Endodermal cell (in vitro differentiated cells): ENCODE measurements around the gene WNK1. TPM values are rescaled to one million over a fixed set of nuclear protein-coding genes. Genes with fewer than 3 reads are reported as not detected.

Source experiments
- DNase-seq: peaks from one replicate; pipeline ENCODE4 v3.0.0-alpha.2; 2017
- H3K27ac ChIP-seq: 2 replicates; pipeline ENCODE4 v1.5.1; 2013; ENCODE audit warnings: mild to moderate bottlenecking, low read depth, low read length, moderate library complexity
- H3K27me3 ChIP-seq: 2 replicates; pipeline ENCODE4 v1.6.1; 2013; ENCODE audit warnings: mild to moderate bottlenecking, low read length, moderate library complexity; ENCODE audit not compliant: insufficient read depth, control insufficient read depth, poor library complexity, severe bottlenecking
- H3K36me3 ChIP-seq: 2 replicates; pipeline ENCODE4 v1.7.0; 2013; ENCODE audit warnings: mild to moderate bottlenecking, low read length, moderate library complexity; ENCODE audit not compliant: control insufficient read depth, insufficient read depth
- H3K4me1 ChIP-seq: one replicate; pipeline ENCODE4 v1.7.0; 2013; ENCODE audit warnings: low read length; ENCODE audit not compliant: control insufficient read depth, insufficient read depth
- H3K4me3 ChIP-seq: 2 replicates; pipeline ENCODE4 v1.5.1; 2013; ENCODE audit warnings: mild to moderate bottlenecking, low read length, moderate library complexity
- H3K9ac ChIP-seq: 2 replicates; pipeline ENCODE4 v1.6.1; 2013; ENCODE audit warnings: mild to moderate bottlenecking, low read length, moderate library complexity; ENCODE audit not compliant: poor library complexity, severe bottlenecking; ENCODE audit errors: extremely low read depth
- H3K9me3 ChIP-seq: 2 replicates; pipeline ENCODE4 v1.6.1; 2013; ENCODE audit warnings: mild to moderate bottlenecking, low read length, moderate library complexity; ENCODE audit not compliant: control insufficient read depth
- H3K27ac Mint-ChIP-seq: 2 replicates; pipeline ENCODE4 v1.8.0; 2020; ENCODE audit warnings: mixed read lengths
- H3K27me3 Mint-ChIP-seq: 2 replicates; pipeline ENCODE4 v1.8.0; 2021; ENCODE audit warnings: mild to moderate bottlenecking, mixed read lengths; ENCODE audit not compliant: insufficient read depth
- H3K36me3 Mint-ChIP-seq: 2 replicates; pipeline ENCODE4 v1.8.0; 2020; ENCODE audit warnings: low read depth, mixed read lengths
- H3K4me1 Mint-ChIP-seq: 2 replicates; pipeline ENCODE4 v1.8.0; 2020; ENCODE audit warnings: mixed read lengths
- H3K4me3 Mint-ChIP-seq: 2 replicates; pipeline ENCODE4 v1.8.0; 2020; ENCODE audit warnings: mild to moderate bottlenecking, moderate library complexity, mixed read lengths
- H3K9me3 Mint-ChIP-seq: 2 replicates; pipeline ENCODE4 v1.8.0; 2020; ENCODE audit warnings: mild to moderate bottlenecking, mixed read lengths
- WGBS, 2 experiments: methylation state at CpG; one replicate each; pipeline versions ENCODE4 v1.1.5 to v1.1.7; 2013; ENCODE audit warnings: missing lambda C conversion rate in 2 of 2, mixed read lengths in 1 of 2; ENCODE audit not compliant: insufficient coverage in 1 of 2, insufficient read length in 1 of 2; 5-methylcytosine and 5-hydroxymethylcytosine counted together
- total RNA-seq, 2 donors: library from RNA; stranded (reverse); fragmentation: NEBNext Ultra II Directional in 1 of 2; extraction: Animal tissue kit (Norgen Biotek cat#: 25700) in 1 of 2; gene quantifications; 2 replicates in 1 of 2; 3 replicates in 1 of 2; pipeline ENCODE4 v1.2.1, GENCODE V29; 2021
- TF ChIP-seq, protein P1 (sequence below): fragments of 200-600 bp; sonication (generic); conservative IDR thresholded peaks from 2 replicates; pipeline ENCODE4 v1.5.0; 2021; ENCODE audit warnings: antibody characterized with exemption, mild to moderate bottlenecking

Gene WNK1
- total RNA-seq, 2 donors from 2014 or later = 199 to 412 TPM

DNA sequence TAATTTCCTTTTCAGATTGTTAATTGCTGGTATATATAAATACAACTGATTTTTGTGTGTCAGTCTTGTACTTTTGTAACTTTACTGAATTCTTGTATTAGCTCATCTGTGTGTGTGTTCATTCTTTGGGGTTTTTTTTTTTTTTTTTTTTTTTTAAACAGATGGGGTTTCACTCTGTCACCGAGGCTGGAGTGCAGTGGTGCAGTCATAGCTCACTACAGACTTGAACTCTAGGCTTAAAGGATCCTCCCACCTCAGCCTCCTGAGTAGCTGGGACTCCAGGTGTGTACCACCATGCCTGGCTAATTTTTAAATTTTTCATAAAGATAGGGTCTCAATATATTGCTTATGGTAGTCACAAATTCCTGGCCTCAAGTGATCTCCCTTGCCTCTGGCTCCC, 68.0 kb downstream of the WNK1 start:
- Mint-ChIP-seq H3K36me3 (peaks cover 42% of the 10 kb centered on the region), H3K4me3 (no peak overlapping the region), H3K4me1 (peaks cover 9% of the 10 kb centered on the region), H3K27me3 (no peaks in the 10 kb centered on the region), H3K27ac (no peak overlapping the region), H3K9me3 (no peaks in the 10 kb centered on the region)
- DNase-seq = no peak
- no peak overlapping the region for H3K4me3 ChIP-seq
- H3K9me3 ChIP-seq = no peaks in the 10 kb centered on the region
- H3K9ac ChIP-seq = no peak overlapping the region
- TF ChIP-seq, protein P1, sequence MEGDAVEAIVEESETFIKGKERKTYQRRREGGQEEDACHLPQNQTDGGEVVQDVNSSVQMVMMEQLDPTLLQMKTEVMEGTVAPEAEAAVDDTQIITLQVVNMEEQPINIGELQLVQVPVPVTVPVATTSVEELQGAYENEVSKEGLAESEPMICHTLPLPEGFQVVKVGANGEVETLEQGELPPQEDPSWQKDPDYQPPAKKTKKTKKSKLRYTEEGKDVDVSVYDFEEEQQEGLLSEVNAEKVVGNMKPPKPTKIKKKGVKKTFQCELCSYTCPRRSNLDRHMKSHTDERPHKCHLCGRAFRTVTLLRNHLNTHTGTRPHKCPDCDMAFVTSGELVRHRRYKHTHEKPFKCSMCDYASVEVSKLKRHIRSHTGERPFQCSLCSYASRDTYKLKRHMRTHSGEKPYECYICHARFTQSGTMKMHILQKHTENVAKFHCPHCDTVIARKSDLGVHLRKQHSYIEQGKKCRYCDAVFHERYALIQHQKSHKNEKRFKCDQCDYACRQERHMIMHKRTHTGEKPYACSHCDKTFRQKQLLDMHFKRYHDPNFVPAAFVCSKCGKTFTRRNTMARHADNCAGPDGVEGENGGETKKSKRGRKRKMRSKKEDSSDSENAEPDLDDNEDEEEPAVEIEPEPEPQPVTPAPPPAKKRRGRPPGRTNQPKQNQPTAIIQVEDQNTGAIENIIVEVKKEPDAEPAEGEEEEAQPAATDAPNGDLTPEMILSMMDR = no peak
- 96% methylated on average over 1 of the region's 1 CpG; no CpG with 5 or more reads in 1 of the 2 experiments for WGBS, 2 experiments
- no peak overlapping the region for H3K27ac ChIP-seq
- H3K4me1 ChIP-seq = no peaks in the 10 kb centered on the region
- peaks cover 52% of the 10 kb centered on the region for H3K36me3 ChIP-seq
- no peaks in the 10 kb centered on the region for H3K27me3 ChIP-seq

DNA sequence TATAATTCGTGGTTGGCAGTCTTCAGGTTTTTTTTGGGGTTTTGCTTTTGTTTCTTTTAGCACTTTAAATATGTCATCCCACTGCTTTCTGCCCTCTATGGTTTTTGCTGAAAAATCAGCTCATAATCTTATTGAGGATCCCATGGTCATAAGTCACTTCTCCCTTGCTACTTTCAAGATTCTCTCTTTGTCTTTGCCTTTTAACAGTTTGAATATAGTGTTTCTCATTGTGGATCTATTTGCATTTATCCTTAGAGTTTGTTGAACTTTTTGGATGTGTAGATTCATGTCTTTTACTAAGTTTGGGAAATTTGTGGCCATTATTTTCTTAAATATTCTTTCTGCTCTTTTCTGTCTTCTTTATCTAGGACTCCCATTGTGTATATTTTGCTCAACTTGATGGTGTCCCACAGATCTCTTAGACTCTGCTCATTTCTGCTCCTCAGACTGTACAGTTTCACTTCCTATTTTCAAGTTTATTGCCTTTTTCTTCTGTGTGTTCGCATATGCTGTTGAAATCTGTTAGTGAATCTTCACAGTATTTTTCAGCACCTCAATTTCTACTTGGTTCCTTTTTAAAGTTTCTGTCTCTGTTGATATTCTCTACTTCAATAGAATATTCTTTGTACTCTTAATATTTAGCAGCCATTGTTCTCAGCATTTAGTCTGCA, 70.8 kb downstream of the WNK1 start:
- H3K36me3 Mint-ChIP-seq = peaks cover 38% of the 10 kb centered on the region
- DNase-seq = no peak

DNA sequence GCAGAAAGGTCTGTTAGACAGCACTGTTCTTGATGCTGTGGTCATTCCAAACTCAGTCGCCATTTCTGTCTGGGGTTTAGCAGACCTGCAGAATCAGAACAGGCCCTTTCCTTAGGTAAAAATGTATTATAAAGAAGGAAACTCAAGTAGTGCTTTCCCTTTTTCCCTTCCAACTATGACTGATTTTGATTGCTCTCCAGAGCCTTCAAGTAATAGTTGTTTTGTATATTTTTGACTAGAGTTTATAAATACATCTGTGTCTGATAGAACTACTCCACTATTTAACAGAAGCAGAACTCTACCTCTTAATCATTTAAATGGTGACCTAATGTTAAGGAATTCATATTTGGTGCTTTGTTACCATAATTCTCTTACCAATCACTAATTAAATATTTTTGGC, 74.0 kb downstream of the WNK1 start:
- 92% methylated on average over 1 of the region's 1 CpG; no CpG with 5 or more reads in 1 of the 2 experiments for WGBS, 2 experiments
- Mint-ChIP-seq H3K36me3 (peaks cover 41% of the 10 kb centered on the region), H3K4me3 (no peak overlapping the region), H3K27ac (no peak overlapping the region), H3K27me3 (no peaks in the 10 kb centered on the region), H3K9me3 (no peaks in the 10 kb centered on the region), H3K4me1 (no peaks in the 10 kb centered on the region)
- DNase-seq = no peak
- peaks cover 60% of the 10 kb centered on the region for H3K36me3 ChIP-seq
- no peaks in the 10 kb centered on the region for H3K4me1 ChIP-seq
- TF ChIP-seq, protein P1 = no peak
- H3K9me3 ChIP-seq = no peaks in the 10 kb centered on the region
- no peak overlapping the region for H3K4me3 ChIP-seq
- H3K9ac ChIP-seq = no peak overlapping the region
- no peak overlapping the region for H3K27ac ChIP-seq
- no peaks in the 10 kb centered on the region for H3K27me3 ChIP-seq

More for the DNA sequence above, 70.8 kb downstream of the WNK1 start:
- WGBS, 2 experiments = 100% methylated on average over 2 of the region's 2 CpGs; no CpG with 5 or more reads in 1 of the 2 experiments
- no peak overlapping the region for H3K4me3 Mint-ChIP-seq
- Histone ChIP-seq H3K4me3 (no peak overlapping the region), H3K36me3 (peaks cover 46% of the 10 kb centered on the region), H3K27me3 (no peaks in the 10 kb centered on the region), H3K27ac (no peak overlapping the region), H3K9me3 (no peaks in the 10 kb centered on the region), H3K9ac (no peak overlapping the region), H3K4me1 (no peaks in the 10 kb centered on the region)
- no peak overlapping the region for H3K27ac Mint-ChIP-seq
- peaks cover 7% of the 10 kb centered on the region for H3K4me1 Mint-ChIP-seq
- no peaks in the 10 kb centered on the region for H3K27me3 Mint-ChIP-seq
- TF ChIP-seq, protein P1 = no peak
- no peaks in the 10 kb centered on the region for H3K9me3 Mint-ChIP-seq
